ENCODE measurements around the gene IFNL4.
"Not testable (repeated sequence)": the region's sequence is repeated elsewhere in the genome, so short reads cannot be mapped to it uniquely, and the experiment has no call there.

The IFNL4 gene

DNA sequence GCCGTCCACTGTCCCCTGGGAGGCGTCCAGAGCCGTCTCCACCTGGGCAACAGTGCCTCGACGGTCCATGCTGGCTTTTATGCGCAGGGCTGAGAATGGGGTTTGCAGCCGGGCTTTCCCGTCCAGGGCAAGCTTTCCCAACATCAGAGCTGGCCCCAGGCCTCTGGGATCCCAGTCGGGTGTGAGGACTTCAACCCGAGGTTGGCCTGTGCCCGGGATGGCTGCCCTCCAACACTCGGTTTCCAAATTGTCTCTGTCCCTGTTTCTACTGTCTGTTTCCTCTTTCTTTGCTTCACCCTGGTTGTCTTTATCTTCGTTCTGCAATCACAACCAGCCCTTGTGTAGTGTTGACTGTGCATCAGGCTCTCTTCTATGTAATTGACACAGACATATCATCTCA is at the start of gene IFNL4:
IFNL4 (minus strand) TSS at position 51 of the 400 bp plus-strand sequence.
- DNase-seq (ENCODE audit: low read depth in 1 of 2, low spot score in 1 of 2): no peak

DNA sequence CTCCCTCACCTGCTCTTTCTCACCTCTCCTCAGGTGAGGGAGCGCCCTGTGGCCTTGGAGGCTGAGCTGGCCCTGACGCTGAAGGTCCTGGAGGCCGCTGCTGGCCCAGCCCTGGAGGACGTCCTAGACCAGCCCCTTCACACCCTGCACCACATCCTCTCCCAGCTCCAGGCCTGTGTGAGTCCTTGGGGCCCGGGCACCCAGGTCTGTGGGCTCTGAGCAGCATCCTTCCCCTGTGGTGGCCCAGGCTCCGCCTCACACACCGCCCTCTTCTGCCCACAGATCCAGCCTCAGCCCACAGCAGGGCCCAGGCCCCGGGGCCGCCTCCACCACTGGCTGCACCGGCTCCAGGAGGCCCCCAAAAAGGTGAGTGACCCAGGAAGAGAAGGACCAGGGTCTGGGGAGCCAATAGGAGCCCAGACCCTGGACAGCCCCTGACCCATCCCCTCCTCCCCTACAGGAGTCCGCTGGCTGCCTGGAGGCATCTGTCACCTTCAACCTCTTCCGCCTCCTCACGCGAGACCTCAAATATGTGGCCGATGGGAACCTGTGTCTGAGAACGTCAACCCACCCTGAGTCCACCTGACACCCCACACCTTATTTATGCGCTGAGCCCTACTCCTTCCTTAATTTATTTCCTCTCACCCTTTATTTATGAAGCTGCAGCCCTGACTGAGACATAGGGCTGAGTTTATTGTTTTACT is 49.4 kb upstream of the IFNL4 start:
- no peak for DNase-seq (ENCODE audit: low read depth in 1 of 2, low spot score in 1 of 2)

DNA sequence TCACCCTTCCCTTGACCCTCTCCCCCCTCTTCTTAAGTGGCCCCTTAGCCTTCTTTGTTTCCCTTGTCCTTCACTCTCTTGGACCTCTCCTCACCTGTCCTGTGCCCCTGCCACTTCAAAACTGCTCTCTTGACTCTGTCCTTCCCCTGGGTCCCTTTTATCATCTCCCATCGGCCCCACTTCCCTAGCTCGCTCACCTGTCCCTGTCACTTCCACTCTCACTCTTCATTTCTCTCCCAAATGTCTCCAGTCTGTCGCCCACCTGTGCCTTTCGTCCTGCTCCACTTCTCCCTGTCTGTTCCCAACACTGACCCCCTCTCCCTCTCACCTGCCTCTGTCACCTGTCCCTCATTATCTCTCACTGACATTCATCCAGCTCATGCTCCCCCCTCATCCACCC is 48.2 kb upstream of the IFNL4 start:
- DNase-seq (ENCODE audit: low read depth in 1 of 2, low spot score in 1 of 2): no peak

DNA sequence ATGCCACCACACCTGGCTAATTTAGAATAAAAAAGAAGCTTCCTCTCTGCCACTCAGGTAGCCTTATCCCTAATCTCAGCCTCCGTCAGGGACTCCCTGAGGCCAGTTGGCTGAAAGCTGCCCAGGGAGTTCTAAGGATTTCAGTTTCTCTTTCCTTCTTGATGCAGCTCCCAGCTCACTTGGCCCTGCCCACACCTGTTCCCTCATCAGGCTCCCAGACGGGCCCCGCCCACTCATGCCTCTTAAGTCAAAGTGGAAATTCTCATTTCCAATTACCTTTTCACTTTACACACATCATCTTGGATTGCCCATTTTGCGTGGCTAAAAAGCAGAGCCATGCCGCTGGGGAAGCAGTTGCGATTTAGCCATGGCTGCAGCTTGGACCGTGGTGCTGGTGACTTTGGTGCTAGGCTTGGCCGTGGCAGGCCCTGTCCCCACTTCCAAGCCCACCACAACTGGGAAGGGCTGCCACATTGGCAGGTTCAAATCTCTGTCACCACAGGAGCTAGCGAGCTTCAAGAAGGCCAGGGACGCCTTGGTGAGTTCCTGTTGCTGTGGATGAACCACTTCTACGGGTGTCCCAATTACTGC is 47.5 kb upstream of the IFNL4 start, which contains the start of gene IFNL1:
IFNL1 (plus strand) TSS at position 353 of the 591 bp plus-strand sequence; CDS start at position 368, 15 bp downstream.
- no peak for DNase-seq (ENCODE audit: low read depth in 1 of 2, low spot score in 1 of 2)

DNA sequence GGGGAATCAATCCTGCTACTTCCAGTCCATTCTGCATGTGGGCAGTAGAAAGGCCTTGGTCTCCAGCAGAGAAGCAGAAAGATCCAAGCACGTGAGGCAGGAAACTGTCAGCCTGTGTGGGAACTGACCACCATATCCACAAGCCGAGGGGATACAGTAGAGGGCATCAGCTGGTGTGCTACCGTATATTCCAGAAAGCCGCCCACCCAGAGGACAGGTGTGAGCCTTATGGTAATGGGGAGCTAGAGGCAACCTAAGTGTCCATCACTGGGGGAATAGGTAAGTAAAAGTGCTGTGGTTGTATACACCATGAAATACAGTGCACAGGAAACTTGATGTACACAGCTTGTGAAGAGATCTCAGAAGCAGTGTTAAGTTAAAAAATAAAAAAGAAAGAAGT is 44.7 kb upstream of the IFNL4 start:
- DNase-seq (ENCODE audit: low read depth in 1 of 2, low spot score in 1 of 2): no peak

DNA sequence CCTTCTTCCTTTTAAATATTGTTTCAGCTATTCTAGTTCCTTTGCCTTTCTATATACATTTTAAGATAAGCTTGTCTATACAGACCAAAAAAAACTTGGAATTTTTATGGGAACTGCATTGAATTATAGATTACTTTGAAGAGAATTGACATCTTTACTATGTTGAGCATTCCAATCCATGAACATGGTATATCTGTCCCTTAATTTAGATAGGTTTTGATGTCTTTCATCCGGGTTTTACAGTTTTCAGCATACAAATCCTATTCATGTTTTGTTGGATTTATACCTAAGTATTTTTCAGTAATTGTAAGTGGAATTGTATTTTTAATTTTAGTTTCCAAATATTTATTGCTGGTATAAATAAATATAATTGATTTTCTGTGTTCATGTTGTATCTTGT is 35.4 kb upstream of the IFNL4 start:
- DNase-seq (ENCODE audit: low read depth in 1 of 2, low spot score in 1 of 2): no peak

DNA sequence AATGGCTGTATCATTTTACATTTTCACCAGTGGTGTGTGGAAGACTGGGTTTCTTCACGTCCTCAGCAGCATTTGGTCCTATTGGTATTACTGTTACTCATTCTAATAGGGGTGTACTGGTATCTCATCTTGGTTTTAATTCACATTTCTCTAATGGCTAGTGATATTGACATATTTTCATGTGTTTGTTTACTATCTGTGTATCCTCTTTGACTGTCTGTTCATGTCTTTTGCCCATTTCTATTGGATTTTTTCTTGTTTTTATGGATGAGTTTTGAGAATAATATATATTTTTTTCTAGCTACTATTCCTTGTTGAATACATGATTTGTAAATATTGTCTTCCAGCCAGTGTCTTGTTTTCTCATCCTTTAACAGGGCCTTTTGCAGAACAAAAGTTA is 33.4 kb upstream of the IFNL4 start:
- DNase-seq (ENCODE audit: low read depth in 1 of 2, low spot score in 1 of 2): no peak

DNA sequence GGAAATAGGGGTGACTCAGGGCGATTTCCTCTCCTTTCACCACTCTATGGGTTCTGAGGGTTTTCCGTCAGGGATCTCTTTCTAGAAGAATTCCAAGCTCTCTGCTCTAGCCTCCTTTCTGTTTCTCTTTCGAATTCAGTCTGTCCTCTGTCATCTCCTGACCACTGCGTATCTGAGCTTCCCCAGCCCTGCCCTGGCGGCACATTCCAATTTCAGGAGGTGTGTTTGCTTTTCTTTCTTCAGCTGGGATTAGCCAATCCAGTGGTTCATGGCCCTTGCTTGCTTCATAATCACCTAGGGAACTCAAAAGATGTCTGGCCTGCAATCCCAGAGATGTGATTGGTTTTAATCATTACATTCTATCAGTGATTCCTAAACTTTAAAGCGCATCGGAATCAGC is 28.9 kb upstream of the IFNL4 start:
- no peak for DNase-seq (ENCODE audit: low read depth in 1 of 2, low spot score in 1 of 2)

DNA sequence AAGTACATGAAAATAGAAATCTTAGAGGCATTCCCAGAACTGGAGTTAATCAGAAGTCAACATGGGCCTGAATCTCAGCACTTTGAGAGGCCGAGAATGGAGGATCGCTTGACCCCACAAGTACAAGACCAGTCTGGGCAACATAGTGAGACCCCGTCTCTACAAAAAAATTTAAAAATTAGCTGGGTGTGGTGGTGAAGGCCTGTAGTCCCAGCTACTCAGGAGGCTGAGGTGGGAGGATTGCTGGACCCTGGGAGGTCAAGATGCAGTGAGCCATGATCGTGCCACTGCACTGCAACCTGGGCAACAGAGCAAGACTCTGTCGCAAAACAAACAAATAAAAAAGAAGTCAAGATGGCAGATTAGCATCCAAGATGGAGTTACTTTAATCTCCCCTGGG is 28.1 kb upstream of the IFNL4 start:
- DNase-seq (ENCODE audit: low read depth in 1 of 2, low spot score in 1 of 2): no peak

DNA sequence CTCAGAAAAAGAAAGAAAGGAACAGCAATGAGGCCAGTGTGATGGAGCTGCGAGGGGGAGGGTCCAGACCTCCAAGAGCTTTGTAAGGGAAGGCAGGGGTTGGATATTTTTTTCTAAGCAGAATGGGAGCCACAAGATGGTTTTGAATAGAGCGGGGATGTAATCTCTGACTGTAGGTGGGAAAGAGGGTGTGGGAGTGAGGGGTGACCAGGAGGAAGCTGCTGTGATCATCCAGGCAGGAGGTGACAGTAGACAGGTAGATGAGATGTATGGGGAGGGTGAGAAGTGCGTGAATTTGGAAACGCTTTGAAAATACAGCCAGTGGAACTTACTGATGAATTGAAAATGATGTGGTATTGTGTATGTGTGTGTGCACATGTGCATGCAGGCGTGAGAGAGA is 26.9 kb upstream of the IFNL4 start:
- no peak for DNase-seq (ENCODE audit: low read depth in 1 of 2, low spot score in 1 of 2)

DNA sequence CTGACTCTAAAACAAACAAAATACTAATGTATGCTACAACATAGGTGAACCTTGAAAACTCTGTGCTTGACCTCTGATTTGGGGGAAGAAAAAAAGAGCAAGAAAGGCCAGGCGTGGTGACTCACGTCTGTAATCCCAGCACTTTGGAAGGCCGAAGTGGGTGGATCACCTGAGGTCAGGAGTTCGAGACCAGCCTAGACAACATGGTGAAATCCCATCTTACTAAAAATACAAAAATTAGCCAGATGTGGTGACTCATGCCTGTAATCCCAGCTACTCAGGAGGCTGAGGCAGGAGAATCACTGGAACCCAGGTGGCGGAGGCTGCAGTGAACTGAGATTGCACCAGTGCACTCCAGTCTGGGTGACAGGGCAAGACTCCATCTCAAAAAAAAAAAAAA is 25.2 kb upstream of the IFNL4 start:
- DNase-seq (ENCODE audit: low read depth in 1 of 2, low spot score in 1 of 2): not testable (repeated sequence)

DNA sequence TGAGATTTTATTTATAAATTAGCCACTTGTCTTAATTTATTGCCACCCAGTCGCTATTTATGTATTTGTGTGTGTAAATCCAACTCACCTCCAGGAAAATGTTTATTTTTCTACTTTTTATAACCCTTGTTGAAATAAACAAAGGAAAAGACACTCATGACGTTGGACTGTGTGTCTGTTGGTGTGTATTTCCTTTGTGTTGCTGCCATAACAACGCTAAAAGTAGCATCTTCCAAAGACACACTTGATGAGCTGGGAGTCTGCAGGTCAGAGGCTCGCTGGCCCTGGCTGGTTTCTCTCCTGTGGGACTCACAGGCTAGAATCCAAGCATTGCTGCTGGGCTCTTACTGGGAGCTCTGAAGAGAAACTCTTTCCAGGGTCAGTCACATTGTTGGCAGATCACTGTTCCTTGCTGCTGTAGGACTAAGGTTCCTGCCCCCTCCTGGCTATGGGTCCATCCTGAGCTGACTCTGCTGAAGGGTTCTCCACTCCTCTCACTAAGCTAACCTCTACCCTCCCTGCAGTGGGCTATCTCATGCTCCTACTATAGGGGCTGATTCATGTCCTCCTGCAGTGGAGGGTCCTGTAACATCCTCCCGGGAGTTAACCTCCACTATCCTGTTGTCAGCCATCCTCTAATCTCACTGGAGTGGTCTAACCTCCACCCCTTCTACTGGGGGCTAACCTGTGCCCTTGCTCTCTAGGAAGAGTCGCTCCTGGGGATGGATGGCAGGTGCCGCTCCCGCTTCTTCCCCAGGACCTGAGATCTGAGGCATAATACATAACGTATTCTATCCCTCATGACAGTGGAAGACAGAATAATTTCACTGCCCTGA is 21.6 kb upstream of the IFNL4 start:
- DNase-seq (ENCODE audit: low read depth in 1 of 2, low spot score in 1 of 2): no peak

DNA sequence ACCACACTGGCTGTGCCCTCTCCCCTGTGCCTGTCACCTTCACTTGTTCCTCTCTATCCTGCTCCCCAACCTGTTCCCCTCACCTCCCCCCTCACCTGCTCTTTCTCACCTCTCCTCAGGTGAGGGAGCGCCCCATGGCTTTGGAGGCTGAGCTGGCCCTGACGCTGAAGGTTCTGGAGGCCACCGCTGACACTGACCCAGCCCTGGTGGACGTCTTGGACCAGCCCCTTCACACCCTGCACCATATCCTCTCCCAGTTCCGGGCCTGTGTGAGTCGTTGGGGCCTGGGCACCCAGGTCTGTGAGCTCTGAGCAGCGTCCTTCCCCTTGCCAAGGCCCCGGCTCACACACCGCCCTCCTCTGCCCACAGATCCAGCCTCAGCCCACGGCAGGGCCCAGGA is 20.7 kb upstream of the IFNL4 start:
- DNase-seq (ENCODE audit: low read depth in 1 of 2, low spot score in 1 of 2): not testable (repeated sequence)

DNA sequence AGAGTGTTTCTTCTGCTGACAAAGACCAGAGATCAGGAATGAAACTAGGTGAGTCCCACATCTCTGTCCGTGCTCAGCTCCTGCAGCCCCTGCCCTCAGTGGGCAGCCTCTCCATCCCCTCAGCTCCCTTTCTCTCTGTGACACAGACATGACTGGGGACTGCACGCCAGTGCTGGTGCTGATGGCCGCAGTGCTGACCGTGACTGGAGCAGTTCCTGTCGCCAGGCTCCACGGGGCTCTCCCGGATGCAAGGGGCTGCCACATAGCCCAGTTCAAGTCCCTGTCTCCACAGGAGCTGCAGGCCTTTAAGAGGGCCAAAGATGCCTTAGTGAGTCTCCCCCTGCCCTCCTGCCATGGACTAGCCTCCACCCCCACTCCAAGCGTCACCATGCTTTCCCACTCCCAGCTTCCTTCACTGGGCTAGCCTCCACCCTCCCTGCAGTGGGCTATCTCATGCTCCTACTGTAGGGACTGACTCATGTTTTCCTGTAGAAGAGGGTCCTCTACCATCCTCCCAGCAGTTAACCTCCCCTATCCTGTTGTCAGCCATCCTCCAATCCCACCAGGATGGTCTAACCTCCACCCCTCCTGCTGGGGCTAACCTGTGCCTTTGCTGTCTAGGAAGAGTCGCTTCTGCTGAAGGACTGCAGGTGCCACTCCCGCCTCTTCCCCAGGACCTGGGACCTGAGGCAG is 20.0 kb upstream of the IFNL4 start:
- not testable (repeated sequence) for DNase-seq (ENCODE audit: low read depth in 1 of 2, low spot score in 1 of 2)

DNA sequence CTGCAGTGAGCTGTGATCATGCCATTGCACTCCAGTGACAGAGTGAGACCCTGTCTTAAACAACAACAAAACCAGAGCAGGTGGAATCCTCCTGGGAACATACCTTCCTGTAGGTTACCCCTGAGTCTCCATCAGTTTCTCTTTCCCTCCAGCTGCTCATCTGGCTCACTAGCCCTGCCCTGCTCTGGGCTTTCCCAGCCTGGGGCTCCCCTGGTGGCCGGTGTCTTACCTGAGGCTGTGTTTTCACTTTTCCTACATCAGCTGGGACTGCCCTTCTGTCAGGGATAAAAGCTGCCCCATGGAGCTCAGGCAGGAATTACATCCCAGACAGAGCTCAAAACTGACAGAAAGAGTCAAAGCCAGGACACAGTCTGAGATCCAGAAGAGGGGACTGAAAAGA is 19.4 kb upstream of the IFNL4 start, which contains the start of gene IFNL2:
IFNL2 (plus strand) TSS at position 312 of the 400 bp plus-strand sequence. CDS start 173 bp downstream, outside the sequence.
- DNase-seq (ENCODE audit: low read depth in 1 of 2, low spot score in 1 of 2): not testable (repeated sequence)

DNA sequence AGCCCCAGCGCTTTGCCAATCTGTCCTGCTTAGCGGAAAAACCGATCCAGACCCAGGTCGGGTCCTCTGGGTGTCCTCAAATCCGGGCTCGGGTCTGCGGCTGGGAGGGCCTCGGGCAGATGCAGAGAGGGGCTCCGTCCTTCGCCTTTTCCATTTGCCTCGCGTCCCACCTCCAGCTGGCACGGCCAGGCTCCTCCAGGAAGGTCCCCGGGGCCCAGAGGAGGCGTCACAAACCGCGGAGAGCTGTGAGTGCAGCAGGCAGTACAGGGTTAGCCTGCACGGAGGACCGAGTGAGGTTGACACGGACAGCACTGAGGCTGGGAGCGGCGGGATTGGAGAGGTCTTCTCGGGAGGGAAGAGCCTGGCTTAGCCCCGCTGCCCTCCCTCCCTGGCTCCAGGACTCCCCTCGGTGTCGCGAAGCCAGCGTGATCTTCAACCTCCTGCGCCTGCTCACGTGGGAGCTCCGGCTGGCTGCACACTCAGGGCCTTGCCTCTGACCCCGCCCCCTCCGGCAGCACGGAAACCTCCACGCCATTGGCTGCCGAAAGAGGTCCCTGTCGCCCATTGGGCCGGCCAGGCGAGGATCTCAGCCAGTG is 16.8 kb upstream of the IFNL4 start:
- DNase-seq (ENCODE audit: low read depth in 1 of 2, low spot score in 1 of 2): no peak

DNA sequence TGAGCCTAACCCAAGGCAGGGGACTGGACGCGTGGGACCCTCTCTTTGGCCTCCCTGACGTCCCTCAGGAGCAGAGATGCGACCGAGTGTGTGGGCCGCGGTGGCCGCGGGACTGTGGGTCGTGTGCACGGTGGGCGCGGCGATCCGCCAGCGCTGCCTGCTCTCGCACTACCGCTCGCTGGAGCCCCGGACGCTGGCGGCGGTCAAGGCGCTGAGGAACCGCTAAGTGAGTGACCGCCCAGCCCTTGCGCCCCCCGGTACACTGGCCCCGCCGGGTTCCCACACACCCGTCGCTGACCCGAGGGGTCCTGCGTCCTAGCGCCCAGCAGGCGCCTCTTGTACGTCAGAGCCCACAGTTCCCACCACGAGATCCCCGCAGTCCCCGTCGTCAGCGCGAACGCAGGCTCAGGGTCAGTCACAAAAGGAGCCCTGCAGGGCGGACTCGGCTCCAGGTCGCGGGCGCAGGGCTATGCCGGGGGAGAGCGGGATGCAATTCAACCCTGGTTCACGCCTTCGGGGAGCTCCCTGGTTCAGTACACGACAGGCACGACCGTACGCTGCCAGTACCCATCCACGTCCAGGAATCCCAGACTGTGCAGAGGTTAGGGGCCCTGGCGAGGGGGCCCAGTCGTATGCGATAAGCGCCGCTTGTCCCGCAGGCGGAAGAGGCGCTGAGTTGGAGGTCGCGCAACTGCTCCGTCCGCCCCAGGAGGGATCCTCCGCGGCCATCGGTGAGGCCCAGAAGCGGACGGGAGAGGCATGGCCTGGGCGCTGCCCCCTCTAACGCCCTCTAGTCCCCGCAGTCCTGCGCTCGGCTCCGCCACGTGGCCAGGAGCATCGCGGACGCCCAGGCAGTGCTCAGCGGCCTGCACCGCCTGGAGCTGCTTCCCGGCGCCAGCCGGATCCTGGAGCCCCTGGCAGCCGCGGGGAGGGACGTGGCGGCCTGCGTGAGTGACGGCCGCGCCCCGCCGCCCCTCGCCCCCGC is 15.9 kb upstream of the IFNL4 start:
- no peak for DNase-seq (ENCODE audit: low read depth in 1 of 2, low spot score in 1 of 2)

DNA sequence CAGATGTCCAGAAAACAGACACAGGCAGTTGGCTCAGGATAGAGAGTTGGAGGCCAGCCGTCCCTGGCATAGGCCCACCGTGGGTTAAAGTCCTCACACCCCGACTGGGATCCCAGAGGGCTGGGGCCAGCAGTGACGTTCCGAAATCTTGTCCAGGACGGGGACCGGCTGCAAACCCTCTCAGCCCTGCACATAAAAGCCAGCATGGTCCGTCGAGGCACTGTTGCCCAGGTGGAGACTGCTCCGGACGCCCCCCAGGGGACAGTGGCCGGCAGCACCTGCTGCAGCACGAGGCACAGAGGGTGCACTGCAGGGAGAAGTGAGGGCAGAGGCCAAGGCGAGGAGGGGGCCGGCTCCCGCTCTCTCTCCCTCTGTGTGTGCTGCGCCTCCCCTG is 15.3 kb upstream of the IFNL4 start:
- DNase-seq (ENCODE audit: low read depth in 1 of 2, low spot score in 1 of 2): no peak

DNA sequence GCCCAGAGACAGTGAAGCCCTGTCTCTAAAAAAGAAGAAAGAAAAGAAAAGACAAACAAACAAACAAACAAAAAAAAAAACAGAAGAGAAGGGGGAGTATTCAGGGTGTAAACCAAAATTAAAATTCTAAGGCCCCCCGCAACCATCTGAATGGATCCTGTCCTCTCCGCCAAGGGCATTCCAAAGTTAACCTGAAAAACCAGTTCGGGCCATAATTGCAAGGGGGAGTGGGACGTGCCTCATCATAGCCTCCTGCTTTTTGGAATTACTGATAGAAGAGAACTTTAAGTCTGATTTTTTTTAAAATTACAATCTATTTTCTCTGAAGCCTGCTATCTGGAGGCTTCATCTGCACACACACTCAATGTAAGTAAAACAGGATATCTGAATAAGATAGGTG is 13.8 kb upstream of the IFNL4 start:
- no peak for DNase-seq (ENCODE audit: low read depth in 1 of 2, low spot score in 1 of 2)

DNA sequence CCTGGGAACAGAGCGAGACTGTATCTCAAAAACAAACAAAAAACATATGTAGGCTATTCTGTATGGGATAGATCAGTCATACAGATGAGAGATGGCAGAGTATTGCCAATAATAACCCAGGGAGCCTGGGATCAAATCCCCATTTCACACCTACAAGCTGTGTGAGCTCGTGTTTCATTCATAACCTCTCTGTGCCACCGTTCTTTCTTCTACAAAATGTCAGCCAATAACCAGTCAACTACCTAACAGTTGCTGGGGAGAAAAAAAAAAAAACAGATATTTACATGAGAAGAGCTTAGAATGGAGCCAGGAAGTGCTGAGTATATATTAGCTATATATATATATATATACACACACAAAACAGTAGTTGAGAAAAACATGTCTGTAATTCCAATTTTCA is 13.0 kb upstream of the IFNL4 start:
- DNase-seq (ENCODE audit: low read depth in 1 of 2, low spot score in 1 of 2): no peak
